ENCODE measurements around the gene SORCS2.

SORCS2 gene

GRCh38 chr4:7392438-7393421 lies 200.4 kb downstream of the SORCS2 start:
- DNase-seq (ENCODE audit: low read depth in 2 of 2) = no peak

GRCh38 chr4:7393601-7394575 lies 201.6 kb downstream of the SORCS2 start:
- DNase-seq (ENCODE audit: low read depth in 2 of 2) = no peak

- no peak for DNase-seq (ENCODE audit: low read depth in 2 of 2)
These were observed 202.5 kb downstream of the SORCS2 start for GRCh38 chr4:7394681-7395451.

- no peak for DNase-seq (ENCODE audit: low read depth in 2 of 2)
These were observed 203.3 kb downstream of the SORCS2 start for GRCh38 chr4:7395645-7396044.

- DNase-seq (ENCODE audit: low read depth in 2 of 2) = no peak
These were observed 204.0 kb downstream of the SORCS2 start for GRCh38 chr4:7396186-7396910.

- DNase-seq (ENCODE audit: low read depth in 2 of 2) = no peak
These were observed 205.1 kb downstream of the SORCS2 start for GRCh38 chr4:7397206-7398103.

- DNase-seq (ENCODE audit: low read depth in 2 of 2) = no peak
These were observed 205.7 kb downstream of the SORCS2 start for GRCh38 chr4:7398104-7398423.

GRCh38 chr4:7398788-7399439 lies 206.6 kb downstream of the SORCS2 start:
- DNase-seq (ENCODE audit: low read depth in 2 of 2) = no peak

GRCh38 chr4:7399440-7400234 lies 207.3 kb downstream of the SORCS2 start:
- DNase-seq (ENCODE audit: low read depth in 2 of 2) = no peak

- DNase-seq (ENCODE audit: low read depth in 2 of 2) = no peak
These were observed 208.4 kb downstream of the SORCS2 start for GRCh38 chr4:7400671-7401298.

- no peak for DNase-seq (ENCODE audit: low read depth in 2 of 2)
These were observed 210.2 kb downstream of the SORCS2 start for GRCh38 chr4:7402526-7402925.

- no peak for DNase-seq (ENCODE audit: low read depth in 2 of 2)
These were observed 210.7 kb downstream of the SORCS2 start for GRCh38 chr4:7403001-7403400.

- no peak for DNase-seq (ENCODE audit: low read depth in 2 of 2)
These were observed 215.8 kb downstream of the SORCS2 start for GRCh38 chr4:7408166-7408565.

GRCh38 chr4:7410446-7410845 lies 218.1 kb downstream of the SORCS2 start:
- no peak for DNase-seq (ENCODE audit: low read depth in 2 of 2)

GRCh38 chr4:7411491-7411890 lies 219.2 kb downstream of the SORCS2 start:
- DNase-seq (ENCODE audit: low read depth in 2 of 2) = no peak

GRCh38 chr4:7411896-7412553 lies 219.7 kb downstream of the SORCS2 start:
- no peak for DNase-seq (ENCODE audit: low read depth in 2 of 2)

GRCh38 chr4:7412554-7412912 lies 220.2 kb downstream of the SORCS2 start:
- no peak for DNase-seq (ENCODE audit: low read depth in 2 of 2)

GRCh38 chr4:7414046-7414445 lies 221.7 kb downstream of the SORCS2 start:
- no peak for DNase-seq (ENCODE audit: low read depth in 2 of 2)

Measured in stimulated activated CD8-positive, alpha-beta memory T cell treated with anti-CD3 and anti-CD28 coated beads, Interleukin-2, amount 100 ng/mL, for 48 hours (primary cell).